Parathyroid adenoma (tissue), 2 donors: ENCODE measurements around the gene PALLD.

Experiments
- H2AFZ ChIP-seq: fragments of 300-600 bp; sonication (generic); one replicate; pipeline ENCODE4 v1.7.0; 2017; ENCODE audit warnings: antibody characterized with exemption, mild to moderate bottlenecking
- H3K27ac ChIP-seq: fragments of 300-600 bp; sonication (generic); one replicate; pipeline ENCODE4 v1.7.0; 2017
- H3K27me3 ChIP-seq: fragments of 300-600 bp; sonication (generic); one replicate; pipeline ENCODE4 v1.7.0; 2017; ENCODE audit warnings: low read length; ENCODE audit not compliant: control insufficient read depth, insufficient read depth
- H3K36me3 ChIP-seq: fragments of 300-600 bp; sonication (generic); one replicate; pipeline ENCODE4 v1.7.0; 2017; ENCODE audit warnings: low read length; ENCODE audit not compliant: control insufficient read depth, insufficient read depth
- H3K4me1 ChIP-seq: fragments of 300-600 bp; sonication (generic); one replicate; pipeline ENCODE4 v1.7.0; 2017; ENCODE audit warnings: control low read depth
- H3K4me2 ChIP-seq: fragments of 300-600 bp; sonication (generic); one replicate; pipeline ENCODE4 v1.7.0; 2017; ENCODE audit warnings: low read length
- H3K4me3 ChIP-seq: fragments of 300-600 bp; sonication (generic); one replicate; pipeline ENCODE4 v1.7.0; 2017; ENCODE audit warnings: low read depth, low read length
- H3K79me2 ChIP-seq: fragments of 300-600 bp; sonication (generic); one replicate; pipeline ENCODE4 v1.7.0; 2017; ENCODE audit warnings: control low read depth
- H3K9ac ChIP-seq: fragments of 300-600 bp; sonication (generic); one replicate; pipeline ENCODE4 v1.7.0; 2017; ENCODE audit warnings: mild to moderate bottlenecking
- H3K9me3 ChIP-seq: fragments of 300-600 bp; sonication (generic); one replicate; pipeline ENCODE4 v1.7.0; 2017; ENCODE audit warnings: low read length; ENCODE audit not compliant: control insufficient read depth
- TF ChIP-seq, protein P1 (sequence below): fragments of 300-600 bp; sonication (generic); IDR thresholded peaks from one replicate; pipeline ENCODE4 v1.7.0; 2017; ENCODE audit warnings: antibody characterized with exemption, mild to moderate bottlenecking
- donor health status: primary hyperparathyroidism.

Gene PALLD

DNA sequence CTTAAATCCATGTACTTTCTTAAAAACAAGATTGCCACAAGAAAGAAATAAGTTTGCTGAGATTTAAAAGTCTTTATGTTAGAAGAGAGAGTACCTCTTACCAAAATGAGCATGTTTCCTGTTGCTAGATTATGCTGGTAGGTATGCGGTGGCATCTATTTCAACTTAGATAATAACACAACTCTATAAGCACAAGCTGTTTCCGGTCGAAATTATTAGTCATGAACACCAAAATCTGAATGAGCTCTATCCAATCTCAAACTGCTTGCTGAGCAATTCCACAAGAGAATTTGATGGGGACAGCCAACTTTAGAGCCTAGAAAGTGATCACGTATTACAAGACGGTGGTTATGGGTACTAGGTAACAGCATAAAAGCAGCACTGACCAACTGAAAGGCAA lies 463.9 kb downstream of the PALLD start:
- Histone ChIP-seq H3K9me3 (no peaks in the 10 kb centered on the region), H3K4me2 (no peak overlapping the region), H3K79me2 (no peaks in the 10 kb centered on the region), H2AFZ (no peak overlapping the region), H3K4me3 (no peak overlapping the region), H3K36me3 (no peaks in the 10 kb centered on the region), H3K27me3 (no peaks in the 10 kb centered on the region), H3K4me1 (no peaks in the 10 kb centered on the region), H3K27ac (no peak overlapping the region), H3K9ac (no peak overlapping the region)
- TF ChIP-seq, protein P1, sequence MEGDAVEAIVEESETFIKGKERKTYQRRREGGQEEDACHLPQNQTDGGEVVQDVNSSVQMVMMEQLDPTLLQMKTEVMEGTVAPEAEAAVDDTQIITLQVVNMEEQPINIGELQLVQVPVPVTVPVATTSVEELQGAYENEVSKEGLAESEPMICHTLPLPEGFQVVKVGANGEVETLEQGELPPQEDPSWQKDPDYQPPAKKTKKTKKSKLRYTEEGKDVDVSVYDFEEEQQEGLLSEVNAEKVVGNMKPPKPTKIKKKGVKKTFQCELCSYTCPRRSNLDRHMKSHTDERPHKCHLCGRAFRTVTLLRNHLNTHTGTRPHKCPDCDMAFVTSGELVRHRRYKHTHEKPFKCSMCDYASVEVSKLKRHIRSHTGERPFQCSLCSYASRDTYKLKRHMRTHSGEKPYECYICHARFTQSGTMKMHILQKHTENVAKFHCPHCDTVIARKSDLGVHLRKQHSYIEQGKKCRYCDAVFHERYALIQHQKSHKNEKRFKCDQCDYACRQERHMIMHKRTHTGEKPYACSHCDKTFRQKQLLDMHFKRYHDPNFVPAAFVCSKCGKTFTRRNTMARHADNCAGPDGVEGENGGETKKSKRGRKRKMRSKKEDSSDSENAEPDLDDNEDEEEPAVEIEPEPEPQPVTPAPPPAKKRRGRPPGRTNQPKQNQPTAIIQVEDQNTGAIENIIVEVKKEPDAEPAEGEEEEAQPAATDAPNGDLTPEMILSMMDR, result no peak

DNA sequence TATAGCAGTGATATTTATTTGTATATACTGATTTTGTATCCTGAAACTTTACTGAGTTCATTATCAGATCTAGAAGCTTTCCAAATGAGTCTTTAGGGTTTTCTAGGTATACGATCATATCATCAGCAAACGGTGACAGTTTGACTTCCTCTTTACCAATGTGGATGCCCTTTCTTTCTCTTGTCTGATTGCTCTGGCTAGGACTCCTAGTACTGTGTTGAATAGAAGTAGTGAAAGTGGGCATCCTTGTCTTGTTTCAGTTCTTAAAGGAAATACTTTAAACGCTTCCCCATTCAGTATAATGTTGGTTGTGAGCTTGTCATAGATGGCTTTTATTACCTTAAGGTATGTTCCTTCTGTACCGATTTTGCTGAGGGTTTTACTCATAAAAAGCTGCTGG lies 475.7 kb downstream of the PALLD start:
- Histone ChIP-seq H3K4me3 (no peak overlapping the region), H3K36me3 (no peaks in the 10 kb centered on the region), H3K4me1 (no peaks in the 10 kb centered on the region), H3K27me3 (no peaks in the 10 kb centered on the region), H3K27ac (no peak overlapping the region), H3K9me3 (no peaks in the 10 kb centered on the region), H3K9ac (no peak overlapping the region), H3K79me2 (no peaks in the 10 kb centered on the region), H3K4me2 (no peak overlapping the region), H2AFZ (no peak overlapping the region)
- TF ChIP-seq, protein P1, result no peak
